ENCODE measurements around the gene TMEM178B.
"Not testable (repeated sequence)": the region's sequence is repeated elsewhere in the genome, so short reads cannot be mapped to it uniquely, and the experiment has no call there.

TMEM178B gene

GRCh38 chr7:141359740-141360415, 286.0 kb downstream of the TMEM178B start:
- no peak for DNase-seq

GRCh38 chr7:141360416-141360760, 286.5 kb downstream of the TMEM178B start:
- no peak for DNase-seq

GRCh38 chr7:141360803-141361202, 286.9 kb downstream of the TMEM178B start:
- no peak for DNase-seq

GRCh38 chr7:141361479-141361878, 287.6 kb downstream of the TMEM178B start:
- no peak for DNase-seq

- DNase-seq, result no peak
These were observed 288.1 kb downstream of the TMEM178B start for GRCh38 chr7:141361960-141362359.

GRCh38 chr7:141362580-141363435, 288.9 kb downstream of the TMEM178B start:
- DNase-seq, result no peak

- no peak for DNase-seq
These were observed 289.9 kb downstream of the TMEM178B start for GRCh38 chr7:141363748-141364147.

GRCh38 chr7:141366091-141366621, 292.3 kb downstream of the TMEM178B start:
- DNase-seq, result no peak

- no peak for DNase-seq
These were observed 295.6 kb downstream of the TMEM178B start for GRCh38 chr7:141369422-141369821.

- no peak for DNase-seq
These were observed 296.3 kb downstream of the TMEM178B start for GRCh38 chr7:141370178-141370577.

- no peak for DNase-seq
These were observed 296.8 kb downstream of the TMEM178B start for GRCh38 chr7:141370650-141371049.

- DNase-seq, result no peak
These were observed 300.6 kb downstream of the TMEM178B start for GRCh38 chr7:141374425-141374824.

- no peak for DNase-seq
These were observed 301.6 kb downstream of the TMEM178B start for GRCh38 chr7:141375442-141375841.

GRCh38 chr7:141377906-141378305, 304.0 kb downstream of the TMEM178B start:
- no peak for DNase-seq

GRCh38 chr7:141378405-141378804, 304.5 kb downstream of the TMEM178B start:
- no peak for DNase-seq

- no peak for DNase-seq
These were observed 308.0 kb downstream of the TMEM178B start for GRCh38 chr7:141381794-141382427.

- not testable (repeated sequence) for DNase-seq
These were observed 309.5 kb downstream of the TMEM178B start for GRCh38 chr7:141383356-141383755.

- no peak for DNase-seq
These were observed 313.0 kb downstream of the TMEM178B start for GRCh38 chr7:141386881-141387280.

- no peak for DNase-seq
These were observed 313.8 kb downstream of the TMEM178B start for GRCh38 chr7:141387521-141388217.

- no peak for DNase-seq
These were observed 315.4 kb downstream of the TMEM178B start for GRCh38 chr7:141389140-141389796.

- no peak for DNase-seq
These were observed 316.5 kb downstream of the TMEM178B start for GRCh38 chr7:141390339-141390738.

GRCh38 chr7:141393056-141393455, 319.2 kb downstream of the TMEM178B start:
- DNase-seq, result no peak

All from NCI-H524 (cell line).